GM12878 (cell line): ENCODE data around the gene GNAI2. TPM values are rescaled to one million over a fixed set of nuclear protein-coding genes. Genes with fewer than 3 reads are reported as not detected.

Experiments used
- JUND ChIP-seq: IDR thresholded peaks from 2 replicates; pipeline ENCODE4 v1.6.1; 2012; ENCODE audit warnings: low read depth, mild to moderate bottlenecking, low read length, improper control_type of control experiment, moderate library complexity
- KAT2A ChIP-seq: conservative IDR thresholded peaks from 2 replicates; pipeline ENCODE4 v1.6.1; 2011; ENCODE audit warnings: low read depth, low read length; ENCODE audit not compliant: control insufficient read depth
- MYB ChIP-seq: fragments of 150-350 bp; IDR thresholded peaks from 2 replicates; pipeline ENCODE4 v1.6.1; 2014; ENCODE audit warnings: mild to moderate bottlenecking, low read depth, low read length, borderline replicate concordance
- NBN ChIP-seq: fragments of 450-650 bp; IDR thresholded peaks from 2 replicates; pipeline ENCODE4 v1.6.1; 2016
- PAX5 ChIP-seq: IDR thresholded peaks from 2 replicates; pipeline ENCODE4 v1.6.1; 2011; ENCODE audit warnings: low read depth, low read length, borderline replicate concordance
- POU2F2 ChIP-seq: IDR thresholded peaks from 3 replicates; pipeline ENCODE4 v1.6.1; 2011; ENCODE audit warnings: low read depth, mild to moderate bottlenecking, low read length, borderline replicate concordance
- ZBED1 ChIP-seq: IDR thresholded peaks from 2 replicates; pipeline ENCODE4 v1.6.1; 2016; ENCODE audit warnings: borderline replicate concordance
- ZNF384 ChIP-seq: IDR thresholded peaks from 2 replicates; pipeline ENCODE4 v1.6.1; 2012; ENCODE audit warnings: low read depth, mild to moderate bottlenecking, low read length, improper control_type of control experiment, borderline replicate concordance
- ZZZ3 ChIP-seq: IDR thresholded peaks from 2 replicates; pipeline ENCODE4 v1.6.1; 2011; ENCODE audit warnings: low read depth; ENCODE audit not compliant: control insufficient read depth, insufficient read length
- polyA plus RNA-seq, 11 experiments: library from polyadenylated mRNA; depleted of rRNA in 4 of 11; unstranded in 6 of 11; stranded (reverse) in 5 of 11; fragments of >200 nt; fragmentation: Nextera tagmentation in 4 of 11; fragmentation: Illumina TruSeq in 1 of 11; extraction: Ambion mirVana in 4 of 11; extraction: Trizol in 1 of 11; gene quantifications; 1 replicate in 1 of 11; 2 replicates in 10 of 11; pipeline versions ENCODE4 v1.2.1 to v1.2.3, GENCODE V29; 2011 to 2016; ENCODE audit warnings: inconsistent platforms in 2 of 11, missing spikeins in 2 of 11, low read depth in 1 of 11
- total RNA-seq, 4 experiments: library from RNA; depleted of rRNA in 3 of 4; stranded (reverse); fragments of >200 nt in 3 of 4; fragmentation: Illumina TruSeq in 1 of 4; extraction: Trizol in 1 of 4; gene quantifications; 2 replicates each; pipeline versions ENCODE4 v1.2.1 to v1.2.3, GENCODE V29; 2013 to 2021
- TF ChIP-seq, protein P1 (sequence below): fragments of 450-650 bp; conservative IDR thresholded peaks from 2 replicates; pipeline ENCODE4 v1.6.1; 2017; ENCODE audit warnings: mild to moderate bottlenecking, moderate library complexity
- TF ChIP-seq, protein P2 (sequence below): fragments of 450-650 bp; IDR thresholded peaks from 2 replicates; pipeline ENCODE4 v1.6.1; 2017; ENCODE audit warnings: low read depth, mild to moderate bottlenecking, moderate library complexity
- TF ChIP-seq, protein P3 (sequence below), 3 experiments: IDR thresholded peaks in 2 of 3; conservative IDR thresholded peaks in 1 of 3; 2 replicates each; pipeline ENCODE4 v1.5.1; 2011; ENCODE audit warnings: low read depth in 3 of 3, low read length in 3 of 3, mild to moderate bottlenecking in 3 of 3, control low read depth in 2 of 3, moderate library complexity in 2 of 3, inconsistent platforms in 1 of 3, mixed read lengths in 1 of 3; ENCODE audit not compliant: control insufficient read depth in 2 of 3, insufficient read depth in 1 of 3; ENCODE audit errors: extremely low read depth in 1 of 3
- TF ChIP-seq, protein P4 (sequence below): fragments of 450-650 bp; formaldehyde crosslinking; IDR thresholded peaks from 2 replicates; pipeline ENCODE4 v1.4.0; 2022; ENCODE audit warnings: mild to moderate bottlenecking, moderate library complexity

The GNAI2 gene
- total and polyA plus RNA-seq, 10 of the 15 experiments (the other 5 are each of a cell fraction or from before 2014, with no cell fraction given): 5.0 to 346 (median 237) TPM

DNA sequence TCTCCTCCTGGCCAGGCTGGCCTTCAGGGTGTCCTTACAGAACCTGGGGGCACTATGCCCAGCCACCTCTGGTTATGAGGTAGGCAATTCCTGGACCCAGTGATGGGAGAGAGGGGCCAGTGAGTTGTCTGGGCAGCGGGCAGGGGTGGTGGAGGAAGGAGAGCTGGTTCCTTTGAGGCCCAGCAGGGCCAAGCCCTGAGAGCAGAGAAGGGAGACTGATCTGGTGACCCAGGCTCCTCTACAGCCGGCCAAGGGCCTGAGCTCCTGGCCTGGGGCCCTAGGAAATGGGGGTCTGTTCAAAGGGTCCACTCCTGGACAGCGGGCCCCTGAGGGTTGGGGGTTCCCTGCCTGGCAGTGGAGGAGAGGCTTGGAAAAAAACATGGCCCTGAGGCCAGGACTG lies 23.0 kb upstream of the GNAI2 start (continued):
- TF ChIP-seq, protein P1, sequence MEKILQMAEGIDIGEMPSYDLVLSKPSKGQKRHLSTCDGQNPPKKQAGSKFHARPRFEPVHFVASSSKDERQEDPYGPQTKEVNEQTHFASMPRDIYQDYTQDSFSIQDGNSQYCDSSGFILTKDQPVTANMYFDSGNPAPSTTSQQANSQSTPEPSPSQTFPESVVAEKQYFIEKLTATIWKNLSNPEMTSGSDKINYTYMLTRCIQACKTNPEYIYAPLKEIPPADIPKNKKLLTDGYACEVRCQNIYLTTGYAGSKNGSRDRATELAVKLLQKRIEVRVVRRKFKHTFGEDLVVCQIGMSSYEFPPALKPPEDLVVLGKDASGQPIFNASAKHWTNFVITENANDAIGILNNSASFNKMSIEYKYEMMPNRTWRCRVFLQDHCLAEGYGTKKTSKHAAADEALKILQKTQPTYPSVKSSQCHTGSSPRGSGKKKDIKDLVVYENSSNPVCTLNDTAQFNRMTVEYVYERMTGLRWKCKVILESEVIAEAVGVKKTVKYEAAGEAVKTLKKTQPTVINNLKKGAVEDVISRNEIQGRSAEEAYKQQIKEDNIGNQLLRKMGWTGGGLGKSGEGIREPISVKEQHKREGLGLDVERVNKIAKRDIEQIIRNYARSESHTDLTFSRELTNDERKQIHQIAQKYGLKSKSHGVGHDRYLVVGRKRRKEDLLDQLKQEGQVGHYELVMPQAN: no peak
- TF ChIP-seq ZBED1 (no peak), ZNF384 (no peak), NBN (no peak), POU2F2 (no peak), PAX5 (no peak), MYB (no peak), JUND (no peak), KAT2A (no peak), ZZZ3 (no peak)
- TF ChIP-seq, protein P2, sequence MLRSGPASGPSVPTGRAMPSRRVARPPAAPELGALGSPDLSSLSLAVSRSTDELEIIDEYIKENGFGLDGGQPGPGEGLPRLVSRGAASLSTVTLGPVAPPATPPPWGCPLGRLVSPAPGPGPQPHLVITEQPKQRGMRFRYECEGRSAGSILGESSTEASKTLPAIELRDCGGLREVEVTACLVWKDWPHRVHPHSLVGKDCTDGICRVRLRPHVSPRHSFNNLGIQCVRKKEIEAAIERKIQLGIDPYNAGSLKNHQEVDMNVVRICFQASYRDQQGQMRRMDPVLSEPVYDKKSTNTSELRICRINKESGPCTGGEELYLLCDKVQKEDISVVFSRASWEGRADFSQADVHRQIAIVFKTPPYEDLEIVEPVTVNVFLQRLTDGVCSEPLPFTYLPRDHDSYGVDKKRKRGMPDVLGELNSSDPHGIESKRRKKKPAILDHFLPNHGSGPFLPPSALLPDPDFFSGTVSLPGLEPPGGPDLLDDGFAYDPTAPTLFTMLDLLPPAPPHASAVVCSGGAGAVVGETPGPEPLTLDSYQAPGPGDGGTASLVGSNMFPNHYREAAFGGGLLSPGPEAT: no peak
- TF ChIP-seq, protein P3, sequence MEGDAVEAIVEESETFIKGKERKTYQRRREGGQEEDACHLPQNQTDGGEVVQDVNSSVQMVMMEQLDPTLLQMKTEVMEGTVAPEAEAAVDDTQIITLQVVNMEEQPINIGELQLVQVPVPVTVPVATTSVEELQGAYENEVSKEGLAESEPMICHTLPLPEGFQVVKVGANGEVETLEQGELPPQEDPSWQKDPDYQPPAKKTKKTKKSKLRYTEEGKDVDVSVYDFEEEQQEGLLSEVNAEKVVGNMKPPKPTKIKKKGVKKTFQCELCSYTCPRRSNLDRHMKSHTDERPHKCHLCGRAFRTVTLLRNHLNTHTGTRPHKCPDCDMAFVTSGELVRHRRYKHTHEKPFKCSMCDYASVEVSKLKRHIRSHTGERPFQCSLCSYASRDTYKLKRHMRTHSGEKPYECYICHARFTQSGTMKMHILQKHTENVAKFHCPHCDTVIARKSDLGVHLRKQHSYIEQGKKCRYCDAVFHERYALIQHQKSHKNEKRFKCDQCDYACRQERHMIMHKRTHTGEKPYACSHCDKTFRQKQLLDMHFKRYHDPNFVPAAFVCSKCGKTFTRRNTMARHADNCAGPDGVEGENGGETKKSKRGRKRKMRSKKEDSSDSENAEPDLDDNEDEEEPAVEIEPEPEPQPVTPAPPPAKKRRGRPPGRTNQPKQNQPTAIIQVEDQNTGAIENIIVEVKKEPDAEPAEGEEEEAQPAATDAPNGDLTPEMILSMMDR (IDR thresholded peaks at IDR 0.05 in 2 of 3, conservative IDR thresholded peaks at IDR 0.05 in 1 of 3; ENCODE audit: control insufficient read depth in 2 of 3, extremely low read depth in 1 of 3, insufficient read depth in 1 of 3, low read depth in 3 of 3, low read length in 3 of 3): no peak
- TF ChIP-seq, protein P4, sequence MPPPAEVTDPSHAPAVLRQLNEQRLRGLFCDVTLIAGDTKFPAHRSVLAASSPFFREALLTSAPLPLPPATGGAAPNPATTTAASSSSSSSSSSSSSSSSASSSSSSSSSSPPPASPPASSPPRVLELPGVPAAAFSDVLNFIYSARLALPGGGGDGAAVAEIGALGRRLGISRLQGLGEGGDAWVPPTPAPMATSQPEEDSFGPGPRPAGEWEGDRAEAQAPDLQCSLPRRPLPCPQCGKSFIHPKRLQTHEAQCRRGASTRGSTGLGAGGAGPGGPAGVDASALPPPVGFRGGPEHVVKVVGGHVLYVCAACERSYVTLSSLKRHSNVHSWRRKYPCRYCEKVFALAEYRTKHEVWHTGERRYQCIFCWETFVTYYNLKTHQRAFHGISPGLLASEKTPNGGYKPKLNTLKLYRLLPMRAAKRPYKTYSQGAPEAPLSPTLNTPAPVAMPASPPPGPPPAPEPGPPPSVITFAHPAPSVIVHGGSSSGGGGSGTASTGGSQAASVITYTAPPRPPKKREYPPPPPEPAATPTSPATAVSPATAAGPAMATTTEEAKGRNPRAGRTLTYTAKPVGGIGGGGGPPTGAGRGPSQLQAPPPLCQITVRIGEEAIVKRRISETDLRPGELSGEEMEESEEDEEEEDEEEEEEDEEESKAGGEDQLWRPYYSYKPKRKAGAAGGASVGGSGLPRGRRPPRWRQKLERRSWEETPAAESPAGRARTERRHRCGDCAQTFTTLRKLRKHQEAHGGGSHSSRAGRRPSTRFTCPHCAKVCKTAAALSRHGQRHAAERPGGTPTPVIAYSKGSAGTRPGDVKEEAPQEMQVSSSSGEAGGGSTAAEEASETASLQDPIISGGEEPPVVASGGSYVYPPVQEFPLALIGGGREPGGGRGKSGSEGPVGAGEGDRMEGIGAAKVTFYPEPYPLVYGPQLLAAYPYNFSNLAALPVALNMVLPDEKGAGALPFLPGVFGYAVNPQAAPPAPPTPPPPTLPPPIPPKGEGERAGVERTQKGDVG: no peak
